Measurements from ENCODE around the gene RBMS1. TPM values are rescaled to one million over a fixed set of nuclear protein-coding genes. Genes with fewer than 3 reads are reported as not detected.
"Not testable (repeated sequence)": the region's sequence is repeated elsewhere in the genome, so short reads cannot be mapped to it uniquely, and the experiment has no call there.

Gene RBMS1
- total RNA-seq, 1 donor from 2014 or later = 28.4 TPM

- no peak overlapping the region for H3K27ac Mint-ChIP-seq (ENCODE audit: unreplicated experiment)
- no peaks in the 10 kb centered on the region for H3K36me3 Mint-ChIP-seq (ENCODE audit: low read depth)
- no peaks in the 10 kb centered on the region for H3K27me3 Mint-ChIP-seq (ENCODE audit: low read depth)
- DNase-seq (ENCODE audit: low read depth, low spot score) = no peak
- H3K4me3 Mint-ChIP-seq = no peak overlapping the region
- H3K4me1 Mint-ChIP-seq = peaks cover 39% of the 10 kb centered on the region
- no peaks in the 10 kb centered on the region for H3K9me3 Mint-ChIP-seq
- TF ChIP-seq, protein P1, sequence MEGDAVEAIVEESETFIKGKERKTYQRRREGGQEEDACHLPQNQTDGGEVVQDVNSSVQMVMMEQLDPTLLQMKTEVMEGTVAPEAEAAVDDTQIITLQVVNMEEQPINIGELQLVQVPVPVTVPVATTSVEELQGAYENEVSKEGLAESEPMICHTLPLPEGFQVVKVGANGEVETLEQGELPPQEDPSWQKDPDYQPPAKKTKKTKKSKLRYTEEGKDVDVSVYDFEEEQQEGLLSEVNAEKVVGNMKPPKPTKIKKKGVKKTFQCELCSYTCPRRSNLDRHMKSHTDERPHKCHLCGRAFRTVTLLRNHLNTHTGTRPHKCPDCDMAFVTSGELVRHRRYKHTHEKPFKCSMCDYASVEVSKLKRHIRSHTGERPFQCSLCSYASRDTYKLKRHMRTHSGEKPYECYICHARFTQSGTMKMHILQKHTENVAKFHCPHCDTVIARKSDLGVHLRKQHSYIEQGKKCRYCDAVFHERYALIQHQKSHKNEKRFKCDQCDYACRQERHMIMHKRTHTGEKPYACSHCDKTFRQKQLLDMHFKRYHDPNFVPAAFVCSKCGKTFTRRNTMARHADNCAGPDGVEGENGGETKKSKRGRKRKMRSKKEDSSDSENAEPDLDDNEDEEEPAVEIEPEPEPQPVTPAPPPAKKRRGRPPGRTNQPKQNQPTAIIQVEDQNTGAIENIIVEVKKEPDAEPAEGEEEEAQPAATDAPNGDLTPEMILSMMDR (conservative IDR thresholded peaks at IDR 0.05) = no peak
These were observed 124.3 kb downstream of the RBMS1 start for GRCh38 chr2:160368988-160369930.

GRCh38 chr2:160367887-160368286 lies 125.7 kb downstream of the RBMS1 start:
- Mint-ChIP-seq H3K36me3 (ENCODE audit: low read depth) (peaks cover 5% of the 10 kb centered on the region), H3K9me3 (no peaks in the 10 kb centered on the region), H3K4me3 (no peak overlapping the region), H3K4me1 (peaks cover 26% of the 10 kb centered on the region), H3K27me3 (ENCODE audit: low read depth) (no peaks in the 10 kb centered on the region), H3K27ac (ENCODE audit: unreplicated experiment) (peak overlapping the region; percentile 64)
- DNase-seq (ENCODE audit: low read depth, low spot score) = no peak
- TF ChIP-seq, protein P1 (conservative IDR thresholded peaks at IDR 0.05) = no peak

- not testable (repeated sequence) for H3K27me3 Mint-ChIP-seq (ENCODE audit: low read depth); H3K9me3 Mint-ChIP-seq; DNase-seq (ENCODE audit: low read depth, low spot score); H3K27ac Mint-ChIP-seq (ENCODE audit: unreplicated experiment); H3K36me3 Mint-ChIP-seq (ENCODE audit: low read depth); H3K4me3 Mint-ChIP-seq
- peaks cover 18% of the 10 kb centered on the region for H3K4me1 Mint-ChIP-seq
These were observed 126.5 kb downstream of the RBMS1 start for GRCh38 chr2:160367139-160367538.

DNA sequence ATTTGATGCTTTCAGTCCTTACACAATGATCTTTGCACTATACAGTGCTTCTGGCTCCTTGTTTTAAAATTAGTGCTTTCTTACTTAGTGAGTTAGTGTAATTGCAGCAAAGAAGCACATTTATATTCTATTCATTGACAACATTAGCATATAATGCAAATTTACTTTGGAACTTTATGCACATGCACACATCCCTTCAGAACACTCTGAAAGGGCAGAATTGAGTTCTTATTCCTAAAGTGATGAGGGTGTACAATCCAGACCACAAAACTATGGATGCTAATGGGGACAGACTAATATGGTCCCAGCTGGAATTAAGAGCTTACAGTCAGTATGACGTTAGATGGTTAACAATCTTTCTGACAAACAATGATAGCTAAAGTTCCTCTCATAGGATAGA lies 127.1 kb downstream of the RBMS1 start:
- TF ChIP-seq, protein P1 (conservative IDR thresholded peaks at IDR 0.05) = no peak
- DNase-seq (ENCODE audit: low read depth, low spot score) = no peak
- Mint-ChIP-seq H3K4me1 (peaks cover 13% of the 10 kb centered on the region), H3K36me3 (ENCODE audit: low read depth) (peaks cover 5% of the 10 kb centered on the region), H3K9me3 (no peaks in the 10 kb centered on the region), H3K4me3 (no peak overlapping the region), H3K27me3 (ENCODE audit: low read depth) (no peaks in the 10 kb centered on the region), H3K27ac (ENCODE audit: unreplicated experiment) (no peak overlapping the region)

- no peak overlapping the region for H3K27ac Mint-ChIP-seq (ENCODE audit: unreplicated experiment)
- H3K9me3 Mint-ChIP-seq = no peaks in the 10 kb centered on the region
- DNase-seq (ENCODE audit: low read depth, low spot score) = no peak
- H3K4me3 Mint-ChIP-seq = no peak overlapping the region
- peaks cover 5% of the 10 kb centered on the region for H3K36me3 Mint-ChIP-seq (ENCODE audit: low read depth)
- peaks cover 8% of the 10 kb centered on the region for H3K4me1 Mint-ChIP-seq
- H3K27me3 Mint-ChIP-seq (ENCODE audit: low read depth) = no peaks in the 10 kb centered on the region
- TF ChIP-seq, protein P1 (conservative IDR thresholded peaks at IDR 0.05) = no peak
These were observed 127.8 kb downstream of the RBMS1 start for GRCh38 chr2:160365716-160366367.

DNA sequence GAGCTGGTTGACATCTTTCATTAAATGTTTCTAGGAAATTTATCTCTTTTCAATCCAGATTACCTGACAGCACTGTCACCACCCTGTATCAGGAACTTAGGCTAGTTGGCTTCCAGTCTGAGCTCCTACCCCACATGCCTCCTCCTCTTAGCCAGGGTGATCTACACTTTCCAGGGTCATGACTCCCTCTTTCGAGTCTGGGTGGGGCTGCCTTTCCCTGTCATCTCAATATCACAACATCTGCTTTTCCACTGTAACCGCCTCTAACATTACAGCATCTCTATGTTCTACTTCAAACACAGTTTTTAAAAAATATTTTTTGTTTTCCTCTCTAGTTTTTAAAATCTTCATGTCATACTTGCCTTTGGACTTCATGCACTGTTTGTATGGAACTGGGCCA lies 129.2 kb downstream of the RBMS1 start:
- no peak overlapping the region for H3K27ac Mint-ChIP-seq (ENCODE audit: unreplicated experiment)
- H3K9me3 Mint-ChIP-seq = no peaks in the 10 kb centered on the region
- no peak overlapping the region for H3K4me3 Mint-ChIP-seq
- DNase-seq (ENCODE audit: low read depth, low spot score) = no peak
- H3K27me3 Mint-ChIP-seq (ENCODE audit: low read depth) = no peaks in the 10 kb centered on the region
- peaks cover 5% of the 10 kb centered on the region for H3K36me3 Mint-ChIP-seq (ENCODE audit: low read depth)
- peaks cover 8% of the 10 kb centered on the region for H3K4me1 Mint-ChIP-seq
- TF ChIP-seq, protein P1 (conservative IDR thresholded peaks at IDR 0.05) = no peak
